OCI-LY7 (cell line): ENCODE results near the gene TMEM19.

Experiments used
- EZH2phosphoT487 ChIP-seq: fragments of 200-600 bp; sonication (generic); IDR thresholded peaks from 2 replicates; pipeline ENCODE4 v1.6.1; 2018; ENCODE audit warnings: low read depth, borderline replicate concordance, mild to moderate bottlenecking, mixed run types, antibody characterized with exemption, low read length, moderate library complexity, mixed read lengths
- TF ChIP-seq, protein P1 (sequence below): fragments of 200-600 bp; sonication (generic); conservative IDR thresholded peaks from 2 replicates; pipeline ENCODE4 v1.5.1; 2014; ENCODE audit warnings: mild to moderate bottlenecking, antibody characterized with exemption, low read length, moderate library complexity, mixed read lengths

DNA sequence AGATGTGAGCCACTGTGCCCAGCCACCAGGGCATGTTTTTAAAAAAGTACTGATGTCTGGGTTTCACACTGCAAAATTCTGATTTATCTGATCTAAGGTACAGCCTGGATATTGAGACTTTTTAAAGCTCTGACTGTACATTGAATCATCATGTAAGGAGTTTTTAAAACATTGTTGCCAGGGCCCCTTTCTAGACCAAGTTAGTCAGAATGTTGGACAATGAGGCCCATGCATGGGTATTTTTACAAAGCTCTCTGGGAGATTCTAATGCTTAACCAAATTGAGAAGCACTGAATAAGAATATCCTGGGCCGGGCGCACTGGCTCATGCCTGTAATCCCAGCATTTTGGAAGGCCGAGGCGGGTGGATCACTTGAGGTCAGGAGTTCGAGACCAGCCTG, 16.7 kb downstream of the TMEM19 start:
- TF ChIP-seq, protein P1, sequence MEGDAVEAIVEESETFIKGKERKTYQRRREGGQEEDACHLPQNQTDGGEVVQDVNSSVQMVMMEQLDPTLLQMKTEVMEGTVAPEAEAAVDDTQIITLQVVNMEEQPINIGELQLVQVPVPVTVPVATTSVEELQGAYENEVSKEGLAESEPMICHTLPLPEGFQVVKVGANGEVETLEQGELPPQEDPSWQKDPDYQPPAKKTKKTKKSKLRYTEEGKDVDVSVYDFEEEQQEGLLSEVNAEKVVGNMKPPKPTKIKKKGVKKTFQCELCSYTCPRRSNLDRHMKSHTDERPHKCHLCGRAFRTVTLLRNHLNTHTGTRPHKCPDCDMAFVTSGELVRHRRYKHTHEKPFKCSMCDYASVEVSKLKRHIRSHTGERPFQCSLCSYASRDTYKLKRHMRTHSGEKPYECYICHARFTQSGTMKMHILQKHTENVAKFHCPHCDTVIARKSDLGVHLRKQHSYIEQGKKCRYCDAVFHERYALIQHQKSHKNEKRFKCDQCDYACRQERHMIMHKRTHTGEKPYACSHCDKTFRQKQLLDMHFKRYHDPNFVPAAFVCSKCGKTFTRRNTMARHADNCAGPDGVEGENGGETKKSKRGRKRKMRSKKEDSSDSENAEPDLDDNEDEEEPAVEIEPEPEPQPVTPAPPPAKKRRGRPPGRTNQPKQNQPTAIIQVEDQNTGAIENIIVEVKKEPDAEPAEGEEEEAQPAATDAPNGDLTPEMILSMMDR: no peak
- TF ChIP-seq EZH2phosphoT487: no peak
